ENCODE data around the gene CCN5.

Gene CCN5

GRCh38 chr20:44722990-44723389, 7.8 kb downstream of the CCN5 start:
- Histone ChIP-seq H3K27me3 (ENCODE audit: insufficient read depth, poor library complexity, severe bottlenecking) (no peaks in the 10 kb centered on the region), H3K27ac (replicated peaks) (no peak overlapping the region), H3K4me3 (replicated peaks; ENCODE audit: insufficient read depth, low read length) (no peak overlapping the region)
- no peak for TF ChIP-seq SPI1 (IDR thresholded peaks at IDR 0.05; ENCODE audit: borderline replicate concordance, low read depth)
- TF ChIP-seq CTCF (IDR thresholded peaks at IDR 0.05; ENCODE audit: insufficient read depth, low read length): no peak
- TF ChIP-seq POLR2AphosphoS5 (IDR thresholded peaks at IDR 0.05; ENCODE audit: low read depth): no peak
- TF ChIP-seq REST (IDR thresholded peaks at IDR 0.05; ENCODE audit: insufficient replicate concordance, low read depth): no peak
- TF ChIP-seq GABPA (IDR thresholded peaks at IDR 0.05; ENCODE audit: low read depth): no peak
- DNase-seq (ENCODE audit: low read depth in 1 of 2, low spot score in 1 of 2): no peak

- no peaks in the 10 kb centered on the region for H3K27me3 ChIP-seq (ENCODE audit: insufficient read depth, poor library complexity, severe bottlenecking)
- TF ChIP-seq CTCF (IDR thresholded peaks at IDR 0.05; ENCODE audit: insufficient read depth, low read length) (no peak), GABPA (IDR thresholded peaks at IDR 0.05; ENCODE audit: low read depth) (no peak), REST (IDR thresholded peaks at IDR 0.05; ENCODE audit: insufficient replicate concordance, low read depth) (no peak), POLR2AphosphoS5 (IDR thresholded peaks at IDR 0.05; ENCODE audit: low read depth) (no peak), SPI1 (IDR thresholded peaks at IDR 0.05; ENCODE audit: borderline replicate concordance, low read depth) (no peak)
- H3K4me3 ChIP-seq (replicated peaks; ENCODE audit: insufficient read depth, low read length): no peak overlapping the region
- H3K27ac ChIP-seq (replicated peaks): no peak overlapping the region
- no peak for DNase-seq (ENCODE audit: low read depth in 1 of 2, low spot score in 1 of 2)
These were observed 8.2 kb downstream of the CCN5 start for GRCh38 chr20:44723391-44723790.

GRCh38 chr20:44723798-44724362, 8.7 kb downstream of the CCN5 start:
- Histone ChIP-seq H3K4me3 (replicated peaks; ENCODE audit: insufficient read depth, low read length) (no peak overlapping the region), H3K27ac (replicated peaks) (no peak overlapping the region), H3K27me3 (ENCODE audit: insufficient read depth, poor library complexity, severe bottlenecking) (no peaks in the 10 kb centered on the region)
- no peak for DNase-seq (ENCODE audit: low read depth in 1 of 2, low spot score in 1 of 2)
- TF ChIP-seq POLR2AphosphoS5 (IDR thresholded peaks at IDR 0.05; ENCODE audit: low read depth) (no peak), GABPA (IDR thresholded peaks at IDR 0.05; ENCODE audit: low read depth) (no peak), CTCF (IDR thresholded peaks at IDR 0.05; ENCODE audit: insufficient read depth, low read length) (no peak), REST (IDR thresholded peaks at IDR 0.05; ENCODE audit: insufficient replicate concordance, low read depth) (no peak), SPI1 (IDR thresholded peaks at IDR 0.05; ENCODE audit: borderline replicate concordance, low read depth) (no peak)

All from HL-60 (cell line).